ENCODE measurements around the gene OR13J1. TPM values are rescaled to one million over a fixed set of nuclear protein-coding genes. Genes with fewer than 3 reads are reported as not detected.

Gene OR13J1
- total and polyA plus RNA-seq, 2 experiments from 2014 or later: 0.15 TPM; not detected in 1

DNA sequence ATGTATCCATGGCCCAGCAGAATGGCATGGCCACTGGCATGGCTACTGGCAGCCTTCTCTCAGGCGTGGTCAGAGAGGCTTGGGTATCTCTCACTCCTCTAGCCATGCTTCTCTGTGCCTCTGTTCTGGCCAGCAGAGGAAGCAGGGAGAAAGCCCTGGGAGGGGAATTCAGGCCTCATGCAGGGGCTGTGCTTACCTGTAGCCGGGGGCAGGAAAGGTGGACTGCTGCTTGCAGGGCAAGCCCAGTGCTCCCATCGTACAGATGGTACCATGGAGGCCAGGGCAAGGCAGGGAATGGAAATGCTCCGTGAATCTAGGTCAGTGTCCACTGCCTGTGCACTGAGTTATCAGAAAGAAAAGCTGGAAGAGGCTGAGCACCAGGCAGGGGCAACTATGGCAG lies 2.7 kb downstream of the OR13J1 start (continued):
- TF ChIP-seq REST (IDR thresholded peaks at IDR 0.05; ENCODE audit: unreplicated experiment): no peak
- no peak for TF ChIP-seq CTCF (conservative IDR thresholded peaks at IDR 0.05; ENCODE audit: low read depth in 2 of 2)
- no peak for TF ChIP-seq NANOG (IDR thresholded peaks at IDR 0.05; ENCODE audit: borderline replicate concordance)
- no peak for TF ChIP-seq ZNF114 (CRISPR knock-in tag; IDR thresholded peaks at IDR 0.05)
- no peak for TF ChIP-seq STAT1 (IDR thresholded peaks at IDR 0.05; ENCODE audit: unreplicated experiment)
- no peak for TF ChIP-seq CREB1 (CRISPR knock-in tag; IDR thresholded peaks at IDR 0.05; ENCODE audit: low read depth)
- no peak for TF ChIP-seq JUNB (IDR thresholded peaks at IDR 0.05; ENCODE audit: unreplicated experiment)
- TF ChIP-seq ZNF331 (CRISPR knock-in tag; IDR thresholded peaks at IDR 0.05; ENCODE audit: low read depth): no peak
- no peak for TF ChIP-seq POLR2AphosphoS5 (IDR thresholded peaks at IDR 0.05; ENCODE audit: low read depth)
- TF ChIP-seq EZH2phosphoT487 (IDR thresholded peaks at IDR 0.05; ENCODE audit: unreplicated experiment): no peak

GRCh38 chr9:35864695-35865255 lies 5.4 kb downstream of the OR13J1 start:
- Mint-ChIP-seq H3K9me3 (no peaks in the 10 kb centered on the region), H3K36me3 (ENCODE audit: low read depth) (peaks cover under 1% of the 10 kb centered on the region; the same call in 1 of the 3 replicates), H3K27ac (no peak overlapping the region), H3K27me3 (ENCODE audit: insufficient read depth, low read depth, poor library complexity) (peaks cover 14% of the 10 kb centered on the region), H3K4me3 (no peak overlapping the region), H3K4me1 (peaks cover 23% of the 10 kb centered on the region)
- Histone ChIP-seq H2AFZ (no peak overlapping the region), H3K4me3 (no peak overlapping the region), H3K4me2 (no peak overlapping the region), H4K20me1 (replicated peaks; ENCODE audit: insufficient read depth) (no peaks in the 10 kb centered on the region), H3F3A (replicated peaks; ENCODE audit: low read depth) (no peaks in the 10 kb centered on the region), H3K27me3 (ENCODE audit: insufficient read depth) (no peaks in the 10 kb centered on the region), H3K36me3 (ENCODE audit: insufficient read depth) (no peaks in the 10 kb centered on the region), H3K79me2 (replicated peaks; ENCODE audit: insufficient read depth) (no peaks in the 10 kb centered on the region), H3K9me2 (ENCODE audit: insufficient read depth) (peaks cover 5% of the 10 kb centered on the region; the same call in 1 of the 2 replicates), H3K4me1 (ENCODE audit: insufficient read depth) (peaks cover 14% of the 10 kb centered on the region; the same call in 1 of the 2 replicates), H3K27ac (ENCODE audit: low read depth) (no peak overlapping the region)
- peak; percentile 30; the same call in 2 of the 3 replicates for ATAC-seq
- no peak for DNase-seq (ENCODE audit: low spot score)
- TF ChIP-seq POLR2AphosphoS5 (IDR thresholded peaks at IDR 0.05; ENCODE audit: low read depth) (no peak), NANOG (IDR thresholded peaks at IDR 0.05; ENCODE audit: borderline replicate concordance) (no peak), ZNF114 (CRISPR knock-in tag; IDR thresholded peaks at IDR 0.05) (no peak), JUNB (IDR thresholded peaks at IDR 0.05; ENCODE audit: unreplicated experiment) (no peak), ZNF331 (CRISPR knock-in tag; IDR thresholded peaks at IDR 0.05; ENCODE audit: low read depth) (no peak), EZH2phosphoT487 (IDR thresholded peaks at IDR 0.05; ENCODE audit: unreplicated experiment) (no peak), REST (IDR thresholded peaks at IDR 0.05; ENCODE audit: unreplicated experiment) (no peak), EZH2 (IDR thresholded peaks at IDR 0.05; ENCODE audit: low read depth, unreplicated experiment) (no peak), CTCF (conservative IDR thresholded peaks at IDR 0.05; ENCODE audit: low read depth in 2 of 2) (no peak), CREB1 (CRISPR knock-in tag; IDR thresholded peaks at IDR 0.05; ENCODE audit: low read depth) (no peak)
- TF ChIP-seq, protein P1, sequence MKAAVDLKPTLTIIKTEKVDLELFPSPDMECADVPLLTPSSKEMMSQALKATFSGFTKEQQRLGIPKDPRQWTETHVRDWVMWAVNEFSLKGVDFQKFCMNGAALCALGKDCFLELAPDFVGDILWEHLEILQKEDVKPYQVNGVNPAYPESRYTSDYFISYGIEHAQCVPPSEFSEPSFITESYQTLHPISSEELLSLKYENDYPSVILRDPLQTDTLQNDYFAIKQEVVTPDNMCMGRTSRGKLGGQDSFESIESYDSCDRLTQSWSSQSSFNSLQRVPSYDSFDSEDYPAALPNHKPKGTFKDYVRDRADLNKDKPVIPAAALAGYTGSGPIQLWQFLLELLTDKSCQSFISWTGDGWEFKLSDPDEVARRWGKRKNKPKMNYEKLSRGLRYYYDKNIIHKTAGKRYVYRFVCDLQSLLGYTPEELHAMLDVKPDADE (IDR thresholded peaks at IDR 0.05): no peak

All from GM23338 (cell line).